GM18502 (cell line): Measurements from ENCODE around the gene NMT1.
A peak's percentile ranks its signal among the peaks of the same experiment; 100 is the strongest.

Experiments
- ATAC-seq: cut with Tn5 transposase; IDR thresholded peaks from one replicate; pipeline ENCODE4 v1.9.1; 2021; ENCODE audit warnings: mild to moderate bottlenecking; ENCODE audit not compliant: unreplicated experiment, poor library complexity

Gene NMT1

DNA sequence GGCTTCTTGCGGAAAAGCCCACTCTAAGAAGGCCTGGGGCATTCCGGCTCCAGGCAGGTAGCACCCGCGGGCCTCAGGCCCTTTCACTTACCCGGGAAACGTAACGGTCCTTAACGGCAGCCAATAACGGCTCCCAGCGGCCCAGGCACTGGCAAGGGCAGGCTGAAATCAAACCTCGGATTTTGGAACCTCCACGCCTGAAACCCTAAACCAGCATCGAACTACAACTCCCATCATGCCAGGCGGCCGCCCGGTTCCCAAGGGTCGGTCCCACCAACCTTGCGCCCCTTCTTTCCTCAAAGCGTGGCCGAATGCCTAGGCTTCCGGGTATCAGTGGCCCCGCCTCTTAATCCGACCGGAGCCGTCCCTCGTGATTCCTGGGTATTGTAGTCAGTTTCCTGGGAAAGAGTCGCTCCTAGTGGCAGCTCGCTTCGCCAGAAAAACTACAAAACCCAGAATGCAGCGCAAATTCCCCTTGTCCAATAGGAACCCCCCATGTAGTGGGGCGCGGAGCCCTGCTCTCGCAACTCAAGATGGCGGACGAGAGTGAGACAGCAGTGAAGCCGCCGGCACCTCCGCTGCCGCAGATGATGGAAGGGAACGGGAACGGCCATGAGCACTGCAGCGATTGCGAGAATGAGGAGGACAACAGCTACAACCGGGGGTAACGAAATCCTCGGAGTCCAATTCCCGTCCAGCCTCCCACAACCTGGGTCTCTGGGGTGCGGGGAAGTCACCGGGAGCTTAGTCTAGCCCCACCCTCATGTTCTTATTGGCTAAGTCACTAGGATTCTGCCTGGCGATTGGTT, at the start of gene NMT1:
TSS of gene NMT1 (plus strand) at position 521 of the 809 bp plus-strand sequence. CDS start at position 534, 13 bp downstream.
- peak; percentile 88 for ATAC-seq

- ATAC-seq = no peak
Observed at GRCh38 chr17:45011767-45012166, 49.4 kb upstream of the NMT1 start.

DNA sequence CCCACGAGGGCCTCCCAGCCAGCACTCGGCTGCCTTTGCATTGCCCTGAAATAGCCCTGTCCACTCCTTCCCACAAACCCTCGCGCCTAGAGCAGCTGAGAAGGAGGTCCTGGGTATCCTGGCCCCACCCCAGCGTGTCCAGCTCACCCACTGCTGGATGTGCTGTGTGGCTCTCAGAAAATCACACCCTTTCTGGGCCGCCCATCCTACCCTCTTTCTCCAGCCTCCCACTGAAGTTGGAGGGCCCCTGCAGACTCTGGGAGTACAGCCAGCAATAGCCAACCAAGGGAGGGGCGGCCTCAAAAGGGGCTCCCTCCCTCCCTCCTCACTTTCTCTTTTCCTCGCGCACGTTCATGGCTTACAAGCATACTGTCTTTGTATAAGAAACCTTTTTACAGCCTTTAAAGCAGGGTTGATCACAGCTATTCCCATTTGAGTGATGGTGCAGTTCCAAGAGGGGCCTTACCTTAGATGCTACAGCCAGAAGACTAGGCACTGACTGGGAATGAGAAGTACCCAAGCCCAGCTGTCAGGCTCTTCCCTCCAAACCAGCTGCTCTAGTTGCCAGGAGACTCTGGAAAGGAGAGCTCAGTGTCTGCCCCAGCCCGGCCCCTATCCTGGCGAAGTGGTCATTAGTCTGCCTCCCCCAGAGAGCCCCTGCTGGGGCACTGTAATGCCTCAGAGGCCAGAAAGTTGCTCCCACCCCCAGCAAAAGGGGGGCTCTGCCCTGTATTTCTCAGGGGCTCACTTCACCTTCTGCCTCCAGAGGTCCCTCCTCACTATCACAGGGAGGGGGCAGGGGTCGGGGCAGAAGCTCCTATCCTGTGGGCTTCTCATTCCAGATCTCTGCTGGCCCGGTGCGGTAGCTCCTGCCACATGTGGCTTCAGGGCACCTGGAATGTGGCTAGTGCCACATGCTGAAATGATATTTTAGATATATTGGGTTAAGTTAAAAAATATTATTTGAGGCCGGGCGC, 47.8 kb upstream of the NMT1 start:
- ATAC-seq = no peak

- ATAC-seq = no peak
Observed at GRCh38 chr17:45016237-45016636, 44.9 kb upstream of the NMT1 start.

- ATAC-seq = no peak
Observed at GRCh38 chr17:45016823-45017222, 44.3 kb upstream of the NMT1 start.

GRCh38 chr17:45018514-45018847, 42.6 kb upstream of the NMT1 start:
- no peak for ATAC-seq

DNA sequence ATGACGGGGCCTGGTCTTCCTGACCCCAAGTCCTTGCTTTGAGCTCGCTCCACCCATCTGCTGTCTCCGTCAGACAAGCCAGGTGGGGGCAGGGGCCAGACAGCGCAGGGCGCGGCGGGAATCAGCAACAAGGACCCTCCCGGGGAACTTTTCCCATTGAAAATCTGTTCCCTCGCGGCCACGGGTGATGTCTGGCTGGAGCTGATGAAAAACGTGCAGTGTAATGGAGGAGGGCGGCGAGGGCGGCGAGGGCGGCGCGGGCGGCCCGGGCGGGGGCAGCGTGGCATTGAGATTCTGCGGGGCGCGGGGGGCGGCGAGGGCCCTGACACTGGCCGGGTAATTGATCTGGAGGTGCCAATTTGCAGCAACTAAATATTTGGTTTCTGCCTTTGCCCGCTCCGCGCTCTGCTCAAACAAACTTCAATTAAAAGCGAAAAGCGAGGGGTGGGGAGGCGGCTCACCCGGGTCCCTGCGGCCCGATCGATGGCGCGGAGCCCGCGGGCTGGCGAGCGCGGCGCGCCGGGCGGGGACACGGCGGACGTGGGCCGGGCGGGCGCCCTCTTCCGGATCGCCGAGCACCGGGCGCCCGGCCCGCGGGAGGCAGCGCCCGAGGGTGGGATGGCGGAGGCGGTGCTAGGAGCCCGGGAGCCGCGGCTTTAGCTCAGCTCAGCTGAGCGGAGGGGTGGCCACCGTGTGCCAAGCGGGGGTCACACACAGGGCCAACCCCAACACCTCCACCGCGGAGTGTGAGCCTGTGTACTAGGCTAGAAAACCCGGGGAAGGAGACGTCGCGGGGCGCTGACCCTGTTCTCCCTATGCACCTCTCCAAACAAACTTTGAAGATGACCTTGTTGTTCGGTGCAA, 42.0 kb upstream of the NMT1 start:
- no peak for ATAC-seq

DNA sequence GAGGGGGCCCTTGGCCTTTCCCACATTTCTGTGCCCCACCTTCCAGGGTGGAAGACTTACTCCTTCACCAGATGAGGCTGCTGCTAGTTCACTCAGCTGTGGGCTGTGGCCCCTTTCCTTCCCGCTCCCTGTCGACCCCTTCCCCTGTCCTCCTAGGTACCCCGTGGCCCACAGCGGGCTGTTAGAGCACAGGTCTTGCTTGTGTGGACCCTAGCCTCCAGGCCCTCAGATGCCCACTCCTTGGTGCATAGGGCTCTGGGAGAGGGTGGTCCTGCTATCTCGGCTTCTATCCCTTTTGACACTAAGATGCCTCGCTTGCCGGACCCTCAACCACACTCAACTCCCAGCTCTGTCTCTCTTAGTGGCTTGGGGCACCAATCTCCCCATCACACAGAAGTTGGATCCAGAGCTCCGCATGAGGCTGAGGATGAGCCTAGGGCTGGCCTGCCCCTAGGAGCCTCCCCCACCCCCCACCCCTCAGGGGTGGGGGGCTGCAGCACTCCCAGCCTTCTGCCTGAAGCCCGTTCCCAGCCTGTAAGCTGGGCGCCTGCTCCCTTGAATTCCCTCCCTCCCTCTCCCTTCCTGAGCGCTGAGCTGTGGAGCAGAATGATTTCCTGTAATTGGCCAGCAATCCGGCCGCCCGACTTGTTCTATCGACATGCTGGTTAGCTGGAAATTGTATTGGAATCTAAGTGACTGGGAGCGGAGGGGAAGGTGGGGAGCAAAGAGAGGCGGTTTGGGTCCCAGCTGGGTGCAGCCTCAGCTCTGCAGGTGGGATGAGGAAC, 40.6 kb upstream of the NMT1 start:
- ATAC-seq = no peak

GRCh38 chr17:45021607-45022287, 39.4 kb upstream of the NMT1 start:
- ATAC-seq = no peak

- ATAC-seq = no peak
Observed at GRCh38 chr17:45022288-45022648, 38.8 kb upstream of the NMT1 start.

GRCh38 chr17:45022655-45023339, 38.3 kb upstream of the NMT1 start:
- ATAC-seq = no peak

- ATAC-seq = no peak
Observed at GRCh38 chr17:45029096-45029495, 32.0 kb upstream of the NMT1 start.

DNA sequence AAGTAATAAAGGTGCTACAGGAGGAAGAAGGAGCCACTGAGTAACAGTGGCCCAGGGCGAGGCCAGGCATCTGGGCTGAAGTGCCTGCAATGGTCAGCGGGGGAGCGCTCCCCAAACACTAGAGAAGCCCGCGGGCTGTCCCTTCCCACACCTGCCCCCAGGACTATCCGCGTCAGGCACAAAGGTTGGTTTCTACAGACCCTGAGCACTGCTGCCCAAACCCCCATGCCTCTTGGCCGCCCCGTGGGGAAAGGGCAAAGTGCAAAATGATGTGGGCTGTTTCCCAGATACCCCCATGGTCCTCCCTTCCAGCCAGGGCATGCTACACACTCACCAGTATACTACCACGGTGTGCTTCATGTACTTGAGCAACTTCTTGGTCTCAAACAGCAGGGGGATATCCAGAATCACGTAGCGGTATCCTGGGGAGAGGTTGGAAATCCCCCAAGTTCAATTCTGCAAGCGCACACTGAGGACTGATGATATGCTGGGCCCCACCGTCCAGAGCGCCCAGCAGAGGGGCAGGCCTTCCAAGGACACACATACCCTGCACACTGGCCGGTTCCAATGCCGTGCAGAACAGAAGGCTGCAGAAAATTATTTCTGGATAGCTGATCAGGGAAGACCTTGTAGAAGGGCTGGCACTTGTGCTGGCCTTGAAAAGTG, 31.2 kb upstream of the NMT1 start:
- ATAC-seq = no peak

DNA sequence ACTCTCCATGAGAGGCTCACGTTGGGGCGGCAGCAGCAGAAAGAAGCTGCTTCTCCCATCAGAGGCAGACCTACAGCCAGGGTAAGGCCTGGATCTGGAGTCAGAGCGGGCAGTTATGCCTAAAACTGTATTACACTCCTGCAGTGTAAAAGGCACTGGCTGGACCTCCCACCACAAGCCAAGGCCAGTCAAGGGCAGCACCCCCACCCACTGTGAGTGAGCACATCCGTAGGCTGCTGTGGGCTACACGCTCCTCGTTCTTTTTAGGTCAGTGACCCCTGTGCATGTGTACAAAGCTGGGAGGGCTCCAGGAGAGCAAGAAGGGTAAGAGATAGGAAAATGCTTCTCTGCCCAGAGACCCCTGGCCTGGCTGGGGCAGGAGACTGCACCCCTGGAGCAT, 30.4 kb upstream of the NMT1 start:
- no peak for ATAC-seq

DNA sequence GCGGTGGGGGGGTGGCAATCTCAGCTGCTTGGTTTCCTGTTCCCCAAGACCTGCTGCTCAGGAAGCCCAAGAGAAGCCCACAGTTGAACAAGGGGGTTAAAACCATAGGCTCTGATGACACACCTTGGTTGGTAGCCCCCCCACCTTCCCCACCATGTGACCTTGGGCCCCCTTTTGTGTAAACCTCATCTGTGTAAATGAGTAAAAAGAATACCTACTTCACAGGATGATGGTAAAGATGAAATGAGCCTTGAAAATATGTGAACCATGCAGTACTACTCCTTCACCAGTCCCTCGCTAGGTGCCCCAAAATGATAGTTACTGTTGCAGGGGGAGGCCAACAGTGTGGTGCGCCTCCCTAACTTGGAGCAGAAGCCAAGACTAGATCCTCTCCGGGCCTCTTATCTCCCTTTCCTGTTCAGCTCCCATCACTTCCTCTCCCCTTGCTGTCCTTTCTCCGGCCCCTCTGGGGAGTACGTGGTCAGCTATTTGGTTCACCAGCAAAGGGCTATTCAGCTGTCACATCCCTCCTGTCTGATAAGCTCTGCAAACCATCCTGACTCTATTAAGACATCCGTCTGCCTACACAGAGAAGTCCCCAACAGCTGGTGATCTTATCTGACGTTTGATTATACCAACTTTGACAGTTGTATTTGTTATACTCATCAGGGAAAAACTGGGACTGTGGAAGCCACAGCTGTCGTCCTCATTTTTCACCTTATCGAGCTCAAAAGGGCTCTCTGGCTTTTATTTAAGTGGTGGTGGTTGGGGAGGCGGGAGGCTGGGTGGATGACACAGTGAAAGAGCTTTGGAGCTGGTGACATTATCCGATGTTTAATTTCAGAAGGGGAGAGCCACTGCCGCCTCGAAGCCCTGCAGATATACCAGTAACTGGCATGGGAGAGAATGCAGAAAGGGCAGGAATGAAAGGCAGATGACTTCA, 29.6 kb upstream of the NMT1 start:
- no peak for ATAC-seq

- no peak for ATAC-seq
Observed at GRCh38 chr17:45032174-45032541, 29.0 kb upstream of the NMT1 start.

DNA sequence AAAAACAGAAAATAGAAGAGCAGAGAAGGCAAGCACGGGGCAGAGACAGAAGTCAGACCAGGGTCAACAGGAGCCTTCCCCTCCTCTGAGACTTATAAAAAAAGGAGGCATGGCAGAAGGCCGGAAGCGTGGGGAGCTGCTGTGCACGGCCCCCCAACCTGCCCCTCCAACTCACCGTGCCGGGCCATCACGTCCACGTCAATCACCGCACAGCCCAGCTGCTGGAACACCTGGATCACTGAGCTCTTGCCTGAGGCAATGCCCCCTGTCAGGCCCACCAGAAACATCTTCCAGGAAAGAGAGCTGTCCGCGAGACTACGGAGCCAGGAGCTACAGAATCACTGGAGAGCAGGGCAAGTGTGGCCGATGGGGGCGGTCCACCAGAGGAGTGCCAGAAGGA, 26.5 kb upstream of the NMT1 start:
- no peak for ATAC-seq
